Thymus (tissue), 11 donors: Measurements from ENCODE around the gene MYO10. TPM values are rescaled to one million over a fixed set of nuclear protein-coding genes. Genes with fewer than 3 reads are reported as not detected.

Experiments
- DNase-seq, 9 donors: peaks; one replicate each; pipeline ENCODE4 v3.0.0-alpha.2; 2013; ENCODE audit warnings: low spot score in 9 of 9, low read depth in 6 of 9, missing footprints in 1 of 9
- H3K27ac ChIP-seq, 2 donors: one replicate each; pipeline ENCODE4 v1.5.1; 2013; ENCODE audit warnings: control low read depth in 1 of 2, low read depth in 1 of 2, low read length in 1 of 2, mild to moderate bottlenecking in 1 of 2, moderate library complexity in 1 of 2
- H3K27me3 ChIP-seq, 2 donors: one replicate each; pipeline ENCODE4 v1.5.1; 2013; ENCODE audit warnings: low read length in 1 of 2; ENCODE audit not compliant: control insufficient read depth in 2 of 2, insufficient read depth in 1 of 2
- H3K36me3 ChIP-seq, 2 donors: one replicate each; pipeline ENCODE4 v1.5.1; 2013; ENCODE audit warnings: low read length in 1 of 2, mild to moderate bottlenecking in 1 of 2, moderate library complexity in 1 of 2; ENCODE audit not compliant: control insufficient read depth in 2 of 2, insufficient read depth in 2 of 2
- H3K4me1 ChIP-seq, 2 donors: one replicate each; pipeline ENCODE4 v1.5.1; 2013; ENCODE audit warnings: low read length in 2 of 2; ENCODE audit not compliant: control insufficient read depth in 2 of 2, insufficient read depth in 2 of 2
- H3K4me3 ChIP-seq, 2 donors: one replicate each; pipeline ENCODE4 v1.5.1; 2013; ENCODE audit warnings: low read length in 2 of 2, control low read depth in 1 of 2, mild to moderate bottlenecking in 1 of 2
- H3K9me3 ChIP-seq, 2 donors: one replicate each; pipeline ENCODE4 v1.5.1; 2013; ENCODE audit warnings: low read length in 1 of 2, mild to moderate bottlenecking in 1 of 2; ENCODE audit not compliant: control insufficient read depth in 2 of 2, insufficient read depth in 1 of 2
- WGBS: extraction: QIAGEN DNeasy Blood & Tissue Kit; methylation state at CpG from one replicate; pipeline ENCODE4 v1.1.7; 2013; 5-methylcytosine and 5-hydroxymethylcytosine counted together
- polyA plus RNA-seq: library from polyadenylated mRNA; stranded (reverse); fragments of 200-250 nt; gene quantifications from one replicate; pipeline ENCODE4 v1.2.3, GENCODE V29; 2013
- total RNA-seq: library from RNA; stranded (reverse); fragments of 120-200 nt; gene quantifications from one replicate; pipeline ENCODE4 v1.2.4, GENCODE V29; 2013
- donor health status: healthy.

MYO10 gene
- total and polyA plus RNA-seq, 2 donors, result 4.3 to 6.0 TPM

GRCh38 chr5:16975950-16976624, 40.0 kb upstream of the MYO10 start:
- Histone ChIP-seq H3K36me3 (no peaks in the 10 kb centered on the region), H3K4me1 (no peaks in the 10 kb centered on the region), H3K27me3 (no peaks in the 10 kb centered on the region), H3K4me3 (no peak overlapping the region), H3K9me3 (no peaks in the 10 kb centered on the region), H3K27ac (no peak overlapping the region)
- WGBS, result 51% methylated on average over 2 of the region's 2 CpGs
- DNase-seq, result no peak

- H3K27ac ChIP-seq, result no peak overlapping the region
- no peaks in the 10 kb centered on the region for H3K4me1 ChIP-seq
- no peak overlapping the region for H3K4me3 ChIP-seq
- no peaks in the 10 kb centered on the region for H3K27me3 ChIP-seq
- DNase-seq, result no peak
- H3K36me3 ChIP-seq, result no peaks in the 10 kb centered on the region
- H3K9me3 ChIP-seq, result no peaks in the 10 kb centered on the region
- 80% methylated on average over 2 of the region's 2 CpGs for WGBS
Measured at GRCh38 chr5:16974981-16975380, 38.9 kb upstream of the MYO10 start.

GRCh38 chr5:16970826-16971225, 34.7 kb upstream of the MYO10 start:
- Histone ChIP-seq H3K36me3 (no peaks in the 10 kb centered on the region), H3K9me3 (no peaks in the 10 kb centered on the region), H3K27ac (no peak overlapping the region), H3K27me3 (no peaks in the 10 kb centered on the region), H3K4me1 (no peaks in the 10 kb centered on the region), H3K4me3 (no peak overlapping the region)
- no peak for DNase-seq
- 96% methylated on average over 3 of the region's 3 CpGs for WGBS

GRCh38 chr5:16970260-16970659, 34.2 kb upstream of the MYO10 start:
- no peak overlapping the region for H3K27ac ChIP-seq
- no peaks in the 10 kb centered on the region for H3K9me3 ChIP-seq
- DNase-seq, result no peak
- H3K4me3 ChIP-seq, result no peak overlapping the region
- WGBS, result 96% methylated on average over 5 of the region's 5 CpGs
- no peaks in the 10 kb centered on the region for H3K4me1 ChIP-seq
- no peaks in the 10 kb centered on the region for H3K36me3 ChIP-seq
- H3K27me3 ChIP-seq, result no peaks in the 10 kb centered on the region

- no peak for DNase-seq
- 83% methylated on average over 1 of the region's 1 CpG for WGBS
- Histone ChIP-seq H3K4me3 (no peak overlapping the region), H3K27ac (no peak overlapping the region), H3K27me3 (no peaks in the 10 kb centered on the region), H3K4me1 (no peaks in the 10 kb centered on the region), H3K9me3 (no peaks in the 10 kb centered on the region), H3K36me3 (no peaks in the 10 kb centered on the region)
Measured at GRCh38 chr5:16965581-16965980, 29.5 kb upstream of the MYO10 start.

GRCh38 chr5:16963821-16964220, 27.7 kb upstream of the MYO10 start:
- 96% methylated on average over 7 of the region's 7 CpGs for WGBS
- H3K36me3 ChIP-seq, result no peaks in the 10 kb centered on the region
- no peak for DNase-seq
- no peaks in the 10 kb centered on the region for H3K27me3 ChIP-seq
- no peak overlapping the region for H3K4me3 ChIP-seq
- H3K9me3 ChIP-seq, result no peaks in the 10 kb centered on the region
- H3K4me1 ChIP-seq, result no peaks in the 10 kb centered on the region
- H3K27ac ChIP-seq, result no peak overlapping the region

- Histone ChIP-seq H3K36me3 (no peaks in the 10 kb centered on the region), H3K4me1 (no peaks in the 10 kb centered on the region), H3K9me3 (no peaks in the 10 kb centered on the region), H3K27me3 (no peaks in the 10 kb centered on the region), H3K4me3 (no peak overlapping the region), H3K27ac (no peak overlapping the region)
- DNase-seq, result no peak
- 87% methylated on average over 7 of the region's 7 CpGs for WGBS
Measured at GRCh38 chr5:16961131-16961530, 25.0 kb upstream of the MYO10 start.

GRCh38 chr5:16957304-16958196, 21.5 kb upstream of the MYO10 start:
- Histone ChIP-seq H3K4me1 (no peaks in the 10 kb centered on the region), H3K27me3 (no peaks in the 10 kb centered on the region), H3K4me3 (no peak overlapping the region), H3K36me3 (no peaks in the 10 kb centered on the region), H3K27ac (no peak overlapping the region), H3K9me3 (no peaks in the 10 kb centered on the region)
- DNase-seq, result no peak
- WGBS, result 90% methylated on average over 13 of the region's 13 CpGs

GRCh38 chr5:16953729-16954128, 17.6 kb upstream of the MYO10 start:
- DNase-seq, result no peak
- 95% methylated on average over 9 of the region's 9 CpGs for WGBS

More at GRCh38 chr5:16953729-16954128, 17.6 kb upstream of the MYO10 start:
- Histone ChIP-seq H3K27ac (no peak overlapping the region), H3K4me3 (no peak overlapping the region), H3K36me3 (no peaks in the 10 kb centered on the region), H3K27me3 (no peaks in the 10 kb centered on the region), H3K4me1 (no peaks in the 10 kb centered on the region), H3K9me3 (no peaks in the 10 kb centered on the region)
